Sigmoid colon (tissue), 7 donors: ENCODE results near the gene MRAS. TPM values are rescaled to one million over a fixed set of nuclear protein-coding genes. Genes with fewer than 3 reads are reported as not detected.
A peak's percentile ranks its signal among the peaks of the same experiment; 100 is the strongest.

ENCODE experiments used
- DNase-seq: peaks from one replicate; pipeline ENCODE4 v3.0.0-alpha.2; 2019
- H3K27ac ChIP-seq, 4 donors: fragments of 200-600 bp; sonication (generic); one replicate each; pipeline ENCODE4 v1.5.1; 2016 to 2019; ENCODE audit warnings: mild to moderate bottlenecking in 1 of 4
- H3K27me3 ChIP-seq, 3 donors: fragments of 200-600 bp; sonication (generic); one replicate each; pipeline ENCODE4 v1.5.1; 2019; ENCODE audit warnings: mild to moderate bottlenecking in 1 of 3
- H3K36me3 ChIP-seq, 4 donors: fragments of 200-600 bp; sonication (generic); one replicate each; pipeline ENCODE4 v1.5.1; 2016 to 2019
- H3K4me1 ChIP-seq, 4 donors: fragments of 200-600 bp; sonication (generic); one replicate each; pipeline ENCODE4 v1.5.1; 2017 to 2019
- H3K4me3 ChIP-seq, 4 donors: fragments of 200-600 bp; sonication (generic); one replicate each; pipeline ENCODE4 v1.5.1; 2017 to 2019; ENCODE audit warnings: mild to moderate bottlenecking in 2 of 4, moderate library complexity in 1 of 4
- H3K9me3 ChIP-seq, 4 donors: fragments of 200-600 bp in 3 of 4; sonication (generic) in 3 of 4; one replicate each; pipeline versions ENCODE4 v1.5.1 to v1.6.1; 2013 to 2019
- CTCF ChIP-seq, 4 experiments: fragments of 450-650 bp in 3 of 4; fragments of 200-600 bp in 1 of 4; IDR thresholded peaks; one replicate each; pipeline ENCODE4 v1.5.1; 2016 to 2019; ENCODE audit warnings: antibody characterized with exemption in 4 of 4, mild to moderate bottlenecking in 3 of 4, moderate library complexity in 2 of 4
- EP300 ChIP-seq, 4 donors: sonication (generic); formaldehyde crosslinking; IDR thresholded peaks; one replicate each; pipeline ENCODE4 v1.6.1; 2017; ENCODE audit warnings: antibody characterized with exemption in 4 of 4
- POLR2A ChIP-seq, 2 donors: fragments of 450-650 bp; IDR thresholded peaks; one replicate each; pipeline ENCODE4 v1.6.1; 2016; ENCODE audit warnings: antibody characterized with exemption in 2 of 2, mild to moderate bottlenecking in 2 of 2, moderate library complexity in 2 of 2
- POLR2AphosphoS5 ChIP-seq, 4 donors: sonication (generic); formaldehyde crosslinking; IDR thresholded peaks; one replicate each; pipeline ENCODE4 v1.6.1; 2017; ENCODE audit warnings: antibody characterized with exemption in 4 of 4
- WGBS, 2 donors: extraction: QIAGEN DNeasy Blood & Tissue Kit; methylation state at CpG; one replicate each; pipeline ENCODE4 v1.1.7; 2013; 5-methylcytosine and 5-hydroxymethylcytosine counted together
- intact Hi-C: fragments of 100-400 bp; cut with DNase I; formaldehyde crosslinking; loops from one replicate; pipeline ENCODE4 v1.15.1; 2023
- polyA plus RNA-seq, 3 donors: library from polyadenylated mRNA; stranded (reverse); fragments of 200-250 nt; gene quantifications; one replicate each; pipeline ENCODE4 v1.2.3, GENCODE V29; 2013
- total RNA-seq, 4 donors: library from RNA; depleted of rRNA; stranded (reverse); fragments of >200 nt; gene quantifications; one replicate each; pipeline ENCODE4 v1.1.0, GENCODE V29; 2016
- donor health status: healthy with polysubstance abuse.
- donor health status: Bipolar disorder and iron deficiency.
- donor health status: healthy.

Gene MRAS
- total and polyA plus RNA-seq, 7 donors, result 3.5 to 36.8 (median 24.4) TPM

DNA sequence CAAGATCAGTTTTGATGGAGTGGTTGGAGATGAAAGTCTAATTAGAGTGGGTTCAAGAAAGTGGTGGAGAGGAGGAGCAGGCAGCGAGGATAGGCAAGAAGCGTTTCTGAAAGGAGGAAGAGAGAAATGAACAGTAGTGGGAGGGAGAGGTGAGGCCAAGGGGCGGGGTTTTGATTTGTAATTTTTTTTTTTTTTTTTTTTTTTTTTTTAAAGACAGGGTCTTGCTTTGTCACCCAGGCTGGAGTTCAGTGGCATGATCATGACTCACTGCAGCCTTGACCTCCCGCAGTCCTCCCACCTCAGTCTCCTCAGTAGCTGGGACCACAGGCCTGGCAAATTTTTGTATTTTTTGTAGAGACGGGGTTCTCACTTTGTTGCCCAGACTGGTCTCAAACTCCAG, 36.6 kb downstream of the MRAS start:
- TF ChIP-seq EP300 (IDR thresholded peaks at IDR 0.05), result no peak
- no peak for TF ChIP-seq POLR2A (IDR thresholded peaks at IDR 0.05)
- TF ChIP-seq CTCF (IDR thresholded peaks at IDR 0.05), result no peak
- TF ChIP-seq POLR2AphosphoS5 (IDR thresholded peaks at IDR 0.05), result no peak
- peak; percentile 33 for DNase-seq
- 89 to 90% methylated on average over 5 of the region's 5 CpGs for WGBS, 2 donors
- H3K9me3 ChIP-seq, result no peaks in the 10 kb centered on the region
- H3K27me3 ChIP-seq, result no peaks in the 10 kb centered on the region
- H3K4me1 ChIP-seq, result peaks cover 0 to 35% (median 31%) of the 10 kb centered on the region in 4 donors
- H3K27ac ChIP-seq, result no peak overlapping the region
- no peak overlapping the region for H3K4me3 ChIP-seq
- H3K36me3 ChIP-seq, result no peaks in the 10 kb centered on the region
- intact Hi-C loops, result loop anchor here (5.0 kb wide), 1 partner anchor 53 kb away; no protein-coding TSS in a partner anchor

GRCh38 chr3:138389144-138389601, 40.8 kb downstream of the MRAS start:
- peaks cover 0 to 17% (median 16%) of the 10 kb centered on the region in 4 donors for H3K4me1 ChIP-seq
- 90 to 92% methylated on average over 6 of the region's 6 CpGs for WGBS, 2 donors
- H3K27me3 ChIP-seq, result no peaks in the 10 kb centered on the region
- H3K27ac ChIP-seq, result peak overlapping the region in 3 of 4 donors; percentile 42 to 72 (median 70)
- DNase-seq, result no peak
- TF ChIP-seq POLR2A (IDR thresholded peaks at IDR 0.05) (no peak), CTCF (IDR thresholded peaks at IDR 0.05) (no peak), EP300 (IDR thresholded peaks at IDR 0.05) (no peak), POLR2AphosphoS5 (IDR thresholded peaks at IDR 0.05) (no peak)
- H3K4me3 ChIP-seq, result no peak overlapping the region
- intact Hi-C loops, result no loop called here
- no peaks in the 10 kb centered on the region for H3K36me3 ChIP-seq
- H3K9me3 ChIP-seq, result no peaks in the 10 kb centered on the region

DNA sequence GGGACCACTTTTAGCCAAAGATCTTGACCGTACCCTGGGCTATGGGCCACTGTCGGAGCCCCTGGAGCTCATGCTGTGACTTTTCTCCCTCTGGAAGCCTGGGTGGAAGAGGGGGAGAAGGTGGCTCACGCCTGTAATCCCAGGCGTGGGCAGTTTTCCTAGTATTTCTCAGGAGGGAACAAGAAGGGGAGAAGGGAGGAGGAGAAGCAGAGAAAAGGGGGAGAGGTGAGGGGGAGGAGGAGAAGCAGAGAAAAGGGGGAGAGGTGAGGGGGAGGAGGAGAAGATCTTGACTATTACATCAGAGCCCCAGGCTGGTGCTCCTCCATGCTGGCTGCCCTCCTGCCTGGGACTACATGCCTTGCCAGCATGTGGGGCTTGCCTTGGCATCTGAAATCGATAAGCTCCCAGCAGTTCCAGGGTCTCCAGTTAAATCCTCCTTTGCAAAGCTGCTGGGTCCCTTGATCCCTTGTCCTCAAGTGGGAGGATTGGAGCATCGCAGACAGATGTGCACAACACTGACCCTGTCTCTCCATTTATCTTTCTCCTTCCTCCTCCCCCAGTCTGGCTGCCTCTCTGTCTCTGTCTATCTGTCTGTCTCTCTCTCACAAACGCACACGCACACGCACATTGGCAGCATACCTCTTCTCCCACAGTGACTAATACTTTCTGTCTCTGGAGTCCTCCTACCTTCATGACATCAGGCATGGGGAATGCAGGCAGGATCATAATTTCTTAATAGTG, 41.6 kb downstream of the MRAS start:
- no peak for TF ChIP-seq EP300 (IDR thresholded peaks at IDR 0.05)
- no peak for TF ChIP-seq CTCF (IDR thresholded peaks at IDR 0.05)
- TF ChIP-seq POLR2A (IDR thresholded peaks at IDR 0.05), result no peak
- no peak for TF ChIP-seq POLR2AphosphoS5 (IDR thresholded peaks at IDR 0.05)
- Histone ChIP-seq H3K4me3 (no peak overlapping the region), H3K36me3 (no peaks in the 10 kb centered on the region), H3K27ac (peak overlapping the region; percentile 42 to 72 (median 60)), H3K27me3 (no peaks in the 10 kb centered on the region), H3K9me3 (no peaks in the 10 kb centered on the region), H3K4me1 (peaks cover 0 to 17% (median 16%) of the 10 kb centered on the region in 4 donors)
- 81 to 84% methylated on average over 9 of the region's 9 CpGs for WGBS, 2 donors
- no peak for DNase-seq
- intact Hi-C loops, result no loop called here

GRCh38 chr3:138390582-138390932, 42.2 kb downstream of the MRAS start:
- H3K27ac ChIP-seq, result peak overlapping the region; percentile 42 to 72 (median 60)
- no peaks in the 10 kb centered on the region for H3K36me3 ChIP-seq
- intact Hi-C loops, result no loop called here
- TF ChIP-seq POLR2A (IDR thresholded peaks at IDR 0.05) (no peak), CTCF (IDR thresholded peaks at IDR 0.05) (no peak), POLR2AphosphoS5 (IDR thresholded peaks at IDR 0.05) (no peak), EP300 (IDR thresholded peaks at IDR 0.05) (no peak)
- DNase-seq, result no peak
- H3K27me3 ChIP-seq, result no peaks in the 10 kb centered on the region
- no peaks in the 10 kb centered on the region for H3K9me3 ChIP-seq
- H3K4me3 ChIP-seq, result no peak overlapping the region
- WGBS, 2 donors, result 87 to 94% methylated on average over 2 of the region's 2 CpGs
- peaks cover 0 to 17% (median 16%) of the 10 kb centered on the region in 4 donors for H3K4me1 ChIP-seq
